CD4-positive, alpha-beta T cell treated with Interleukin-10 for 1 hour (primary cell): Measurements from ENCODE around the gene SCFD2.
A peak's percentile ranks its signal among the peaks of the same experiment; 100 is the strongest.

Source experiments
- DNase-seq: peaks from one replicate; pipeline ENCODE4 v3.0.0-alpha.2; 2020

SCFD2 gene

GRCh38 chr4:52945982-52946381 is 419.9 kb downstream of the SCFD2 start:
- DNase-seq, result no peak

- no peak for DNase-seq
Measured at GRCh38 chr4:52945326-52945898, 420.4 kb downstream of the SCFD2 start.

- DNase-seq, result no peak
Measured at GRCh38 chr4:52943677-52944076, 422.2 kb downstream of the SCFD2 start.

DNA sequence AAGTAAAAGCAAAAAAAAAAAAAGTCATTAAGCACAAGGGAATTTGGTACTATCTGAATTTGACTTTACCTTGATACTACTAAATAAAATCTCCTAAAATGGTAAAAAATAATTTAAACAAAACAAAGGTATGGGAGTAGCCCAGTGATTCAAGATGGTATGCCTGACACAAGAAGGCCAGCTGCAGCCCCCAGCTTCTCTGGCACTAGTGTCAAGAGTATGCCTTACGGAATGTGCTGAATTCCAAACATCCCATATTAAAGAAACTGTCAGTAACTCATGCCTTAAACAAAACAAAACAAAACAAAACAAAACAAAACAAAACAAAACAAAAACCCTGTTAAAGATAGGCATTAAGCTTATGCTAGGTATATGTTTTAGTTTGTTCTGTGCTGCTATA is 422.9 kb downstream of the SCFD2 start:
- no peak for DNase-seq

DNA sequence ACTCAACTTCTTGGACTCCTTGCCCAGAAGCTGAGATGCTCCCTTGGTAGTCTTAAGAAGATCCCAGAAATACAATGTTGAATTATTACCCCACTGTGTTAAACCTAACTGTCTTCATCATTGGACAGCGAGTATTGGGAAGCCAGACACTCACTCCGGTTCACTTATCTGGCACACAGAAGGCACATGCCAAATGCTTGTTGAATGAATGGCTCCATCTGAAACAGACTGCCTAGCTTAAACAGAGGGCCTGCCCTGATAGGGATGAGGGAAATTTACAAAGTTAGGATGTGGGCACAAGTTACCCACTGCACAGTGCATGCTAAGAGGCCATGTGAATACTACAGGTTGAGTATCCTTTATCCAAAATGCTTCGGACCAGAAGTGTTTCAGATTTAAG is 424.4 kb downstream of the SCFD2 start:
- DNase-seq, result no peak

- no peak for DNase-seq
Measured at GRCh38 chr4:52939739-52940138, 426.1 kb downstream of the SCFD2 start.

DNA sequence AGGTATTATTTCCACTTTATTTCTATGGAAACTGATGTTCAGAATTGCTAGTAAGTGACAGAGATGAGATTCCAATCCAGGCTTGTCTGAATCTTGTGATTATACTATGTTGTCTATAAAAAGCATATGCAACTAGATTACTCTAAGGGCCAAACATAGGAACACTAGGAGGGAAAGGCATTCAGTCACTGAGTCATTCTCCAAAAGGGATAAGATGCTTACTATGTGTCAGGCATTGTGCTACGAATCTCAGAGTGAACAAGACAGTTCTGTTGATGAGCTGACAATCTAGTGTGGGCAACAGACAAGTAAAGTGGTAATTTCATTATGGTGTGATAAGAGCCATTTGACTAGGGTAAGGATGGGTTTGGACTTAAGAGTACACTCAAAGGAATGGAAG is 426.5 kb downstream of the SCFD2 start:
- DNase-seq, result no peak

DNA sequence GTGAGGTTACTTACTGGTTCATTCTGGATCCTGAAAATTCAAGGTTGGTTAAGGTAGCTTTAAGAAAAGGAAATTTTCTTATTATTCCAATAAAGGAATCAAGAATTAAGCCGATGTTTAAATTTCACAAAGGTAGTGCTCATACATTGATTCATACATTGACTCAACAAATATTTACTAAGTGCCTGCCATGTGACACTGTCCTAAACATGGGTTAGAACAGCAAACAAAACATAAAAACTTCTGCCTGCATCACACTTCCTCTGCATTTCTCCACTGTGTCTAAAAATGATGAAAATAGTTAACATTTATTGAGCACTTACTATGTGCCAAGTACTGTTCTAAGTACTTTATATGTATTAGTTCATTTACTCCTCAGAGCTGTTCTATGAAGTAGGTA is 428.0 kb downstream of the SCFD2 start:
- no peak for DNase-seq

DNA sequence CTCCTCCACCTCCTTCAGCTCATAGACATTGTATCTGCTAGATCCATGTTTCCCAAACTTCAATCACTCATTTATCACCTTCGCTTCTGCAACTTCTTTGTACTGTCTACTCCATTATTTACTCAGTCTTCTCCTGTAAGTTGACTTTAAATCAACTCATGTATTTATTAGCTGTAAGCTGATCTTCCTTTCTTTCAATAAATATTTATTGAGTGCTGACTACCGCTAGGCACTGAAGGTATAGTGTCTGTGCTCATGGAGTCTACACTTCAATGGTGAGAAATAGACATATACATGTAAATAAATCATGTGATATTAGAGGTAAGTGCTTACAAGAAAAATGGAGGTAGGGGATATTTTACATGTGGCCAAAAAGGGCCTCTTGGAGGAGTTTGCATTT is 429.1 kb downstream of the SCFD2 start:
- no peak for DNase-seq

- no peak for DNase-seq
Measured at GRCh38 chr4:52935317-52935716, 430.5 kb downstream of the SCFD2 start.

GRCh38 chr4:52933738-52934137 is 432.1 kb downstream of the SCFD2 start:
- DNase-seq, result no peak

DNA sequence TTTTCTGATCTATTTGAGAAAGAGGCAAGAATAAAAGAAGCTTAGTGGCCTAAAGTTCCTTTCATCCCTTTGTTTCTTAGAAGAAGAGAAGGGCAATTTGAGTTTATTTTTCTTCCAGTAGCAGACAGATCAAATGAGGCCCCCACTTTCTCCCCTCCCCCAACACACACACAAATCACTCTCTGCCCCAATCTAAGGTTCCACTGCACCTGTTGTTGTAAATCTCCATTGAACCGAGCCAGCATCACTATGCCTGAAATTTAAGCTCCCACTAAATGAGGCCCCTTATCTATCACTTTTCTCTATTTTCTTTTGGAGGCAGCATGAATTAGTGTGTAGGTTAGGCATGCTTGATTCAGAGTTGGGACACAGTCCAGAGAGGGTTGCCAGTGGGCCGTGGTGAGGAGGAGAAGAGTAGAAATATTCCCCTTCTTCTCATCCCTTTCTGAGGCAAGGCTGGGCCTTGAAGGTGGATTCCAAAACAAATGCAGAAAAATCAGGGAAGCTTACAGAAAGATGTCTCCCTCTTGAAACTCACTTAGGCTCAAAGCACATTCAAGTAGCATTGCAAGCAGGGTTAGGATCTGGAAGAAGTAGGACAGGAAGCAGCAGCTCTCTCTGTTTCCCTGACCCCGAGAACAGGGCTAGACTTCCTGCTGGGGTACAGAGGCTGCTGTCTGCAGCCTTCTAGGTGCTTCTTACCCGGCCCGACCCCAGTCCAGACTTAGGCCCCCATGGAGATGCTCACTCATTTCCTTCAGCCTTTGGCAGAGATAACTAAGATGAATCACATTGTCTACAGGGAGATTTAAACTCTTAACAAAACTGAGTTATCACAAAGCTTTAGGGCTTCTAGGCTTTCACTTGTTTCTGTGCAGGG is 433.0 kb downstream of the SCFD2 start:
- DNase-seq, result no peak

DNA sequence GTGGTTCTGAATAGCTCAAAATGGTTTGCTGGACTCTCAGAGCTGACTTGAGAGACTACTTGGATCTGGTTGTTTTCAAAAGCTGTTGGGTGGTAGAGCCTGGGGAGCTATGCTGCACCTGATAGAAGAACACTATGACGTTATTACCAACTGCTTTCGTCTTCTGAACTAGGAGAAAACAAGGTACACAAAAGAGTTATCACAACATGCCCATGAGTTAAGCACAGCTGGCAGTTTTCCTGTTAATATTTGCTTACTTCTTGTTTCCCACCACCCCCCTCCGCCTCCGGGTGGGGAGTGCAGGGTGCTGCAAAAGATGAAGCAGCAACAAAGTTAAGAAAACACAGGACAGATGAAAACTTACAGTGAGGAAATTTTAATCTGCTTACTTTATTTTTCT is 434.6 kb downstream of the SCFD2 start:
- DNase-seq, result no peak

DNA sequence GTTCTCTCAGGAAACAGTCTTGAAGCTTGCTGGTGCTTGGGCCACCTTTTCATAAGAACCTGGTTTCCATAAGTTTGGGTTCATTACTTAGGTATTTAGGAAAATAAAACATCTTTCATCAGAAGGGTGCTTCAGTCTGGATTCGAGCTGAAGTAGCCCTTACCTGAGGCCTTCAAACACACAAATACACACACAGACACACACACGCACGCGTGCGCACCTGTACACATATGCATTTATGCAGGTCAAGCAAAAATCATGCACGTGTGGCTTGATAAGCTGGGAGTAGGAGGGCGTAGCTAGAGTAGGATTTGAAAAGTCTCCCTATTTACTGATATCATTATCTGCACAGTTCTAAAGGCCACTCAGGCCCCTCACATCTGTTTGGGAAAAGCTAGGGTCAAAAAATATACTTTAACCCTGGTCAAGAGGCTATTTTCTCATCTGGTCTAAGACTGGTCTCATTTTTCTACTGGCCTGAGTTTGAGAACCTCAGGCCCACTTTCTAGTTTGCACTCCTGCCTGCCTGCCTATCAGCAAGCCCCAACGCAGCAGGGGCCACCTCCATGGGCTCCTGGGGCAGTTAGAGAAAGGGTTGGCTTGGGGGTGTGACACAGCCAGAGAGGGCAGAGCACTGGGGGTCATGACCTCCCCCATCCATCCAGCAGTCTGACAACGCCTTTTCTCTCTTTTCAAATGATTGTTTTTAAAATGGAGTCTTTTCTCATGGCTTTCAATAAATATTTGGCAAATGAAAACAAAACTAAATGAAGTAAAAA is 439.5 kb downstream of the SCFD2 start:
- DNase-seq, result no peak

DNA sequence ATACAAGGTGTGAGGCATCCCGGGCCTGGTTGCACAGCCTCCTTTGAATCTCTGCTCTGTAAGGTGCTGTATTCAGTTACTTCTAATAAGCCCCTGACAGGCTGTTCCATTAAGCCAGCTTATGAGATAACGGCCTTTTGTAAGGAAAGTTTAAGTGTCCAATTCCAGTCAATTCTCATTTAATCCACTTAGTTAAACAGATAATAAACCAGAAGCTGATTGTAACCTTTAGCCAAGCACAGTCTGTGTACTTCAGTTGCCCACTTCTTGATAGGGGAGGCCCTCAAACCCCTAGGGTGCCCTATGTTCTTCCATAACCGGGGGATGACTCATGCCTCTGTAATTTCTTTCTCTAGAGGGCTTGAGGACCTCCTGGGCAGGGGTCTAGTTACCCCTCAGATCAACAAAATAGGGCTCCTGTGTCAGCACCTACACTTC is 440.3 kb downstream of the SCFD2 start:
- no peak for DNase-seq

DNA sequence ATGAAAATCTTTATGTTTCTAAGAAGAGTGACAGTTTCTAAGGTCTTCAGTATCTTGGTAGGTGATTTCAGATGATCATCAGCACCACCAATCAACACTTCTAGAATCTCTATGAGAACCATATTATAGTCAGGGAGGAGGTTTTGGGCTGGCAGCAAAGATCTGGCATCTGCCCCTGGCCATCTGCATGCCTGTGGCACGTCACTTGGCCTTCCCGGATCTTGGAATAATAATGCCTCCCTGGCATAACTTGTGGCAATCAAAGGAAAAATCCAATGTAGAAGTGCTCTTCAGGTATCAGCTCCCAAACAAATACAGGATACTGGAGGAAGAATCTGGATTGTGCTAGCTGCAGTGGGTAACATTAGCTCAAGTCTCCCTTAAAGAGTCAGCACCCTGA is 446.4 kb downstream of the SCFD2 start:
- DNase-seq, result no peak

DNA sequence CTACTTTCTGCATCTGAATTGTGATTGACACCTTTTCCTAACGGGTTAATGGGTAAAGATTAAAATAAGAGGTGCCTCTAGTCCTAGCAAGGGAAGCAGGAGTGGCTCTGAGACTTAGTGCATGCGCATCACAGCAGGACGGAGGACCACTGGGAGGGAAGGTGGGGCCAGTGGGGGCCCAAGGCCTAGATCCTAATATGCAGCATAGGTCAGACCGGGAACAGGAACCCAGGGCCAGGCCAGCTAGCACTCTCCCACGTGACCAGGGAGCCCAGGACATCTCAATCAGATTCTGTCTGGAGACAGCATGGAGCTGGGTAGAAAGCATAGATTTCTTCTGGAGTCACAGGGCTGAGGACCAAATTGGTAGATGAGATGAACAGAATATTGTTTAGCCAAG is 448.0 kb downstream of the SCFD2 start:
- no peak for DNase-seq

GRCh38 chr4:52915730-52916300 is 450.0 kb downstream of the SCFD2 start:
- DNase-seq, result no peak

GRCh38 chr4:52915191-52915590 is 450.7 kb downstream of the SCFD2 start:
- DNase-seq, result no peak

- DNase-seq, result no peak
Measured at GRCh38 chr4:52914051-52914605, 451.7 kb downstream of the SCFD2 start.

- DNase-seq, result no peak
Measured at GRCh38 chr4:52912608-52913007, 453.3 kb downstream of the SCFD2 start.

DNA sequence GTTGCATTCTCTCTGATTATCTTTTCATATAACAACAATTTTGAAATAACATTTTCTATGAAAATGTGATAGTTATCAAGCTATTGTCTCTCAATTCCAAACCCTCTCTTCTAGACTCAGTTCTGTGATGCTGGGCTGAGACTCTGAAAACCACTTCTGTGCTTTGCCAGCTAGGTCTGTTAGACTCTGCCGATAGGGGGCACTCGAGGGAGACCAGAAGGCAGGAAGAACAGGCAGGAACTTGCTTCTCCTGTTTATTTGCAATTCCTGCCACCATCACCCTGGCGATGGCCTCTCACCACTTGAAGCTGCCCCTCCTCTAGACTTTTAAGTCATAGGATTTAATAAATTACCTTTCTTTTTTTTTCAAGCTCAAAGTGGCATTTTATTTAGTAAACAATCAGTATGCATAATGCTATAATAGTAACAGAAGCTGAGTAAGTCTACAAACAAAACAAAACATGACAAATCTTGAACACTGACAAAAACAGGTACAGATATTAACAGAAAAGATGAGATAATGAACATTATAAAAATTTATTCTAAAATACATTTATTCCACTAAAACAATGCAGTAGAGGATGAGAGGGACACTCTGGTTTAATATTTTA is 454.1 kb downstream of the SCFD2 start:
- peak; percentile 65 for DNase-seq

DNA sequence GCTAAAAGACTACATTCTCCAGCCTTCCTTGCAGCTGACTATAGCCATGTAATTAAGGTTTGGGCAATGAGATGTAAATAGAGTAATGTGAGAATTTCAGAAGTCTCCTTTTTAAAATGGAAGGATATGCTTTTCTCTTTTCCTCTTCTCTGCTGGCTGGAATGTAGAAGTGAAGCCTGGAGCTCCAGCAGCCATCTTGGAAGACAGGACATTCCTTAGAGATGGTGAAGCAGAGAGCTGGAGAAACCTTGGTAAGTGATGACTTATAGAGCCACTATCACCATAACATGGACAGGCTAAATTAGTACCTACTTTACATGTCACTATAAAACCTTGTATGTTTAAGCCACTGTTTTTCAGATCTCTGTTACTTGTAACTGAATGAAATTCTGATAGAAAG is 455.7 kb downstream of the SCFD2 start:
- no peak for DNase-seq
